Measurements from ENCODE around the gene HOXB1. TPM values are rescaled to one million over a fixed set of nuclear protein-coding genes. Genes with fewer than 3 reads are reported as not detected.

Gene HOXB1
- total and polyA plus RNA-seq, 2 of the 8 experiments (the other 6 are each of a cell fraction or from before 2014, with no cell fraction given): not detected

DNA sequence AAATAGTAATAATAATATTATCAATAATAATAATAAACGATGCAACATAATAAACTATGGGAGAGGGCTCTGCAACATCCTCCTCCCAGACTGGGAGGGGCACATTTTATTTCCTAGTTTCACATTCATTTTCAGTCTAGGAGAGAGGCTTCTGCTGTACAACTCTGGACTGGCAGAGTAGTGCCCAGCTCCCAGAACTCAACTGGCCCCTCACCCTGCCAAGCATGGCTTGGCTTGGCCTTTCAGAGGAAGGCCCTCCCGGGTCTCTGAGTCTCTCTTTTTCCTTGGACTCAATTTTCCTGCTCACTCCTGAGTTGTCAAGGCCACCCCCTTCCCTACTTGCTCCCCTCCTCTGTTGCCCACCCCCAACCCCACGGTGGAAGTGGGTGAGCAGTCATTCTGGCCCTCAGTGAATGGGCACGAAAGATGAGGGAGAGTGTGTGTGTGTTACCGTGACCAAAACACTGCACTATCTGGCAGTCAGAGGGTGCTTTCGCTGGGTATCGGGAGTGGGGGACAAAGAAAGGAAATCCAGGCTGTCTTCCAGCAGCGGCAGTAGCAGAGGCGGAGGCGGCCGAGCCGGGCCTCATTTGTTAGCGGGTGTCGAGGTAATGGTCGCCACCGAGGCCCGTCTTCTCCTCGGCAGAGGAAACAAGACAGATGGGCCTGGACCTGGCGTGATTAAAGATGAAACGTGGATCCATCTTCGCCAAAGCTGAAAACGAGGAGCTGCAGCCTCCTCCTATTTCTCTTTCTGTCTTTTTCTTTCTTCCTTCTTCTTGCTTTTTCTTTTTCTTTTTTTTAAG is 45.1 kb upstream of the HOXB1 start (continued):
- TF ChIP-seq SUZ12 (IDR thresholded peaks at IDR 0.05; ENCODE audit: low read length): peak; percentile 86
- no peak for TF ChIP-seq RBBP5 (IDR thresholded peaks at IDR 0.05; ENCODE audit: borderline replicate concordance, low read depth, low read length)
